Adrenal gland (tissue), 12 donors: ENCODE measurements around the gene PANX2. TPM values are rescaled to one million over a fixed set of nuclear protein-coding genes. Genes with fewer than 3 reads are reported as not detected.

Source experiments
- DNase-seq, 7 donors: peaks; one replicate each; pipeline ENCODE4 v3.0.0-alpha.2; 2019 to 2020
- H3K27ac ChIP-seq, 5 donors: fragments of 200-600 bp; sonication (generic) in 4 of 5; 1 replicate in 3 of 5; 2 replicates in 2 of 5; pipeline versions ENCODE4 v1.5.1 to v1.8.0; 2016 to 2020; ENCODE audit warnings: mild to moderate bottlenecking in 1 of 5
- H3K27me3 ChIP-seq: fragments of 200-600 bp; 2 replicates; pipeline ENCODE4 v1.8.0; 2021
- H3K36me3 ChIP-seq, 2 donors: fragments of 200-600 bp; replicated peaks in 1 of 2; 1 replicate in 1 of 2; 2 replicates in 1 of 2; pipeline versions ENCODE4 v1.5.1 to v1.8.0; 2018 to 2022
- H3K4me1 ChIP-seq, 2 donors: fragments of 200-600 bp; replicated peaks in 1 of 2; 1 replicate in 1 of 2; 2 replicates in 1 of 2; pipeline versions ENCODE4 v1.5.1 to v1.8.0; 2018 to 2021
- H3K4me3 ChIP-seq, 4 donors: fragments of 200-600 bp; sonication (generic) in 3 of 4; one replicate each; pipeline ENCODE4 v1.5.1; 2016 to 2018
- H3K9me3 ChIP-seq, 3 donors: fragments of 200-600 bp; sonication (generic) in 1 of 3; replicated peaks in 1 of 3; 1 replicate in 2 of 3; 2 replicates in 1 of 3; pipeline versions ENCODE4 v1.5.1 to v1.8.0; 2016 to 2021
- POLR2A ChIP-seq, 2 donors: fragments of 450-650 bp; IDR thresholded peaks; one replicate each; pipeline ENCODE4 v1.6.1; 2017; ENCODE audit warnings: antibody characterized with exemption in 2 of 2, mild to moderate bottlenecking in 2 of 2, moderate library complexity in 1 of 2
- WGBS, 4 donors: extraction: QIAGEN DNeasy Blood & Tissue Kit in 2 of 4; methylation state at CpG; one replicate each; pipeline versions ENCODE4 v1.1.5 to v1.1.7; 2013 to 2017; 5-methylcytosine and 5-hydroxymethylcytosine counted together
- intact Hi-C, 2 donors: fragments of 100-400 bp; cut with DNase I; formaldehyde crosslinking; loops; one replicate each; pipeline versions ENCODE4 v1.14.1 to v1.15.0; 2022 to 2023
- polyA plus RNA-seq, 3 donors: library from polyadenylated mRNA; stranded (reverse); fragments of 200-250 nt in 2 of 3; fragments of 350-450 nt in 1 of 3; fragmentation: Illumina TruSeq in 1 of 3; extraction: RNeasy Lipid Tissue Mini Kit (QIAGEN cat#74804) in 1 of 3; gene quantifications; one replicate each; pipeline ENCODE4 v1.2.3, GENCODE V29; 2013 to 2014
- total RNA-seq, 9 donors: library from RNA; depleted of rRNA in 4 of 9; stranded (reverse); fragments of >200 nt in 4 of 9; fragments of 120-200 nt in 1 of 9; fragmentation: NEBNext Ultra II Directional in 1 of 9; extraction: Animal tissue kit (Norgen Biotek cat#: 25700) in 1 of 9; gene quantifications; one replicate each; pipeline versions ENCODE4 v1.1.0 to v1.2.4, GENCODE V29; 2013 to 2023
- TF ChIP-seq, protein P1 (sequence below), 6 experiments: fragments of 450-650 bp in 4 of 6; fragments of 200-600 bp in 2 of 6; sonication (generic) in 1 of 6; IDR thresholded peaks; 1 replicate in 5 of 6; 2 replicates in 1 of 6; pipeline versions ENCODE4 v1.5.1 to v1.8.0; 2016 to 2021; ENCODE audit warnings: antibody characterized with exemption in 6 of 6, mild to moderate bottlenecking in 2 of 6, moderate library complexity in 1 of 6
- donor health status: healthy with polysubstance abuse.
- donor health status: Bipolar disorder and iron deficiency.
- donor health status: DM: yes; HTN: yes; CAD: no.
- donor health status: DM: no; HTN: no; CAD: no.
- donor health status: DM: no; HTN: no; CAD: no.
- donor health status: DM: yes; HTN: yes; CAD: no.

The PANX2 gene
- total and polyA plus RNA-seq, 12 donors, result 0.22 to 4.1 (median 0.70) TPM

DNA sequence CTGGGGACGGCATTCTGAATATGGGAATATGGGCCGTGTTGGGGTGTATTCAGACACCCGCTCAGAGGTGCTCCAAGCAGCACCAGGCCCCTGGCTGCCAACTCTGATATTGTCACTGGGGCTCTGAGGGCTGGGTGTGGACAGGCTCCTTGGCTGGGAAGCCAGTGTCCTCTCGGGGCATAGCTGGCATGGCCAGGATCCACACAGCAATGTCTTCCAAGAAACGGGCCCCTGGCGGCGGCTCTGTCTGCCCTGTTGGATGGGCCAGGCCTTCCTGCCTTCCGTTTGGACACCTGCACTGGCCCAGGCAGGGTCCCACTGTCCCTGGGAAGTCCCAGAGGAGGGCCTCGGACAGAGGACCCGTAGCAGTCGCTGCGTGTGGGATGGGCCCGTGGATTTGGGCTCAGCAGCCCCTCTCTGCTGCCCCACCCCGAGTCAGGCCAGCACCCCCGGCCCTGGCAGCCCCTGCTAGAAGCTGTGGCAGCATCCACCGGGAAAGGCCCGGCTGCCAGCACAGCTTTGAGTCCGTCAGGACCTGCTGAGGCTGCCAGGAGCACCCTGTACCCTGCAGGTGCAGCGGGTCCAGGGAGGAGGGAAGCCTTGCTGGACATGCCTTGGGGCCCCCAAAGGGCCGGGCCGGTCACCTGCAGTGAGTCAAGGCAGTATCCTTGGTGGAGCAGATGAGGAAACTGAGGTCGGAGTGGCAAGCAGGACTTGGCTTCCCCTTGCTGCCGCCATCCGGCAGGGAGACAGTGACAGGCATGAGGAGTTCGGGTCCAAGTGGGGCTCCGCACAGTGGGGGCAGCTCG lies 4.1 kb downstream of the PANX2 start:
- H3K27me3 ChIP-seq, result peaks cover 17% of the 10 kb centered on the region
- TF ChIP-seq POLR2A (IDR thresholded peaks at IDR 0.05), result no peak
- TF ChIP-seq, protein P1, sequence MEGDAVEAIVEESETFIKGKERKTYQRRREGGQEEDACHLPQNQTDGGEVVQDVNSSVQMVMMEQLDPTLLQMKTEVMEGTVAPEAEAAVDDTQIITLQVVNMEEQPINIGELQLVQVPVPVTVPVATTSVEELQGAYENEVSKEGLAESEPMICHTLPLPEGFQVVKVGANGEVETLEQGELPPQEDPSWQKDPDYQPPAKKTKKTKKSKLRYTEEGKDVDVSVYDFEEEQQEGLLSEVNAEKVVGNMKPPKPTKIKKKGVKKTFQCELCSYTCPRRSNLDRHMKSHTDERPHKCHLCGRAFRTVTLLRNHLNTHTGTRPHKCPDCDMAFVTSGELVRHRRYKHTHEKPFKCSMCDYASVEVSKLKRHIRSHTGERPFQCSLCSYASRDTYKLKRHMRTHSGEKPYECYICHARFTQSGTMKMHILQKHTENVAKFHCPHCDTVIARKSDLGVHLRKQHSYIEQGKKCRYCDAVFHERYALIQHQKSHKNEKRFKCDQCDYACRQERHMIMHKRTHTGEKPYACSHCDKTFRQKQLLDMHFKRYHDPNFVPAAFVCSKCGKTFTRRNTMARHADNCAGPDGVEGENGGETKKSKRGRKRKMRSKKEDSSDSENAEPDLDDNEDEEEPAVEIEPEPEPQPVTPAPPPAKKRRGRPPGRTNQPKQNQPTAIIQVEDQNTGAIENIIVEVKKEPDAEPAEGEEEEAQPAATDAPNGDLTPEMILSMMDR (IDR thresholded peaks at IDR 0.05), result no peak

DNA sequence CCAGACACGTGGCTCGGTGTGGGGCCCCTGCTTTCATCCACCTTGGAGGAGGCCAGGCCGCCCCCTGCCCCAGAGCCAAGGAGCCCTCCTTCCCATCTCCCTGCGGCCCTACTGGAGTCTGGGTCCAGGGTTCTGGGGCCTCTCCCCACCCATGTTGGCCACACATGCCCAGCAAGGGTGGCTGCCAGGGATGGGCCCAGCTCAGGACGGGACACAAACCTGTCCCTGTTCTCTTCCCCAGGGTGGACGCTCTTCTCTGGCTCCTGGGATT lies 4.6 kb downstream of the PANX2 start:
- H3K36me3 ChIP-seq, result no peaks in the 10 kb centered on the region
- 79 to 92% (median 90%) methylated on average over 5 to 6 of the region's 6 CpGs for WGBS, 4 donors
- no peak for DNase-seq
- intact Hi-C loops, result no loop called here
- H3K4me3 ChIP-seq, result no peak overlapping the region
- H3K27me3 ChIP-seq, result peaks cover 17% of the 10 kb centered on the region
- H3K27ac ChIP-seq, result no peak overlapping the region
- TF ChIP-seq POLR2A (IDR thresholded peaks at IDR 0.05), result no peak
- TF ChIP-seq, protein P1 (IDR thresholded peaks at IDR 0.05), result no peak
- H3K4me1 ChIP-seq, result peaks cover 0 to 4% of the 10 kb centered on the region in 2 donors
- H3K9me3 ChIP-seq, result no peaks in the 10 kb centered on the region

More for the DNA sequence above, 4.1 kb downstream of the PANX2 start:
- H3K36me3 ChIP-seq, result no peaks in the 10 kb centered on the region
- no peak overlapping the region for H3K27ac ChIP-seq
- no peak overlapping the region for H3K4me3 ChIP-seq
- peaks cover 3 to 4% of the 10 kb centered on the region in 2 donors for H3K4me1 ChIP-seq
- DNase-seq, result no peak
- intact Hi-C loops, result no loop called here
- whole genome bisulfite sequencing, 4 donors, result 80 to 91% (median 88%) methylated on average over 13 to 27 of the region's 27 CpGs
- H3K9me3 ChIP-seq, result no peaks in the 10 kb centered on the region

DNA sequence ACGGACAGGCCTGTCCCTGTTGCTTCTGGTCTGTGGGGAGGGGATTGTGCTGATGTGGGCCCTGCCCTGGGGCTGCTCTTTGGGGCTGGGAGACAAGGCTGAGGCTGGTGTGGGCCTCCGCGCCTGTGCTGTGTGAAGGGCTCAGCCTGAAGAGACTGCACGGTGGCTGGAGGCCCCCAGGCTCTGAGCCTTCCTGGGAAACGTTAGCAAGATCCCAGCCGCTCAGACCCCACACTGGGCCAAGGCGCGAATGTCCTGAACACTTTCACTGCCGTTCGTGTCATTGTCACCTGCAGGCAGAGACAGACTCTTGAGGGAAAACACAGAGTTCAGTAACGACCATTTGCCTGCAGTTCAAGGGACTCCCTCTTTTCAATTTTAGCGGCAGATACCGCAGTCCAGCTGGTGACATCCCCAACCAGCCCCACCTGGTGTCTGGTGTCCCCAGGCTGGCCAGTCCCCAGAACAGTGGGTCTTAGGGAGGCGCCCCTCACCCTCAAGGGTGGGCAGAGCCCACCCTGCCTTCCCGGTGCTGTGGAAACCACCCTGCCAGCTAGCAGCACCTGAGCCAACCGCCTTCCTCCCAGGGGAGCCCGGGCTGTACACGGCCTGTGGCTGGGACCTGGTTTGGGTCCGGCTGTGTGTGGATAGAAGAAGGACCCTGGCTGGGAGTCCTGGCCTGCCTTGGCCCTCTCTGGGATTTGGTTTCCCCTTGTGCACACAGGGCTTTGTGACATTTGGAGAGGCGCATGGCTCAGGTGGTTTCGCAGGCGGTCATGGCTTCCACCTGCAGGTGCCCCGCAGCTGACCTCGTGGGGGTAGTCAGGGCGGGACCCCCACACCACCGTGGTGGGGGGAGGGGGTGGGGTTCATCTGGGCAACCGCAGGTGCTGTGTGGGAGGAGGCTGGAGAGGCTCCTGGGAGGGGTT lies 5.7 kb downstream of the PANX2 start:
- intact Hi-C loops, result no loop called here
- Histone ChIP-seq H3K9me3 (no peaks in the 10 kb centered on the region), H3K27ac (no peak overlapping the region), H3K27me3 (peaks cover 11% of the 10 kb centered on the region), H3K36me3 (no peaks in the 10 kb centered on the region), H3K4me1 (no peaks in the 10 kb centered on the region), H3K4me3 (no peak overlapping the region)
- TF ChIP-seq, protein P1 (IDR thresholded peaks at IDR 0.05), result no peak
- TF ChIP-seq POLR2A (IDR thresholded peaks at IDR 0.05), result no peak
- 71 to 86% (median 83%) methylated on average over 13 to 27 of the region's 27 CpGs for WGBS, 4 donors
- no peak for DNase-seq

GRCh38 chr22:50176850-50177536 lies 6.5 kb downstream of the PANX2 start:
- intact Hi-C loops, result no loop called here
- H3K27ac ChIP-seq, result no peak overlapping the region
- no peak overlapping the region for H3K4me3 ChIP-seq
- TF ChIP-seq POLR2A (IDR thresholded peaks at IDR 0.05), result no peak
- TF ChIP-seq, protein P1 (IDR thresholded peaks at IDR 0.05), result no peak
- no peaks in the 10 kb centered on the region for H3K9me3 ChIP-seq
- H3K4me1 ChIP-seq, result no peaks in the 10 kb centered on the region
- no peaks in the 10 kb centered on the region for H3K36me3 ChIP-seq
- peaks cover 11% of the 10 kb centered on the region for H3K27me3 ChIP-seq
- 93 to 97% (median 96%) methylated on average over 56 to 76 of the region's 76 CpGs for WGBS, 4 donors
- DNase-seq, result peak in 1 of 7 donors; percentile 48
